ENCODE results near the gene NXPH2. TPM values are rescaled to one million over a fixed set of nuclear protein-coding genes. Genes with fewer than 3 reads are reported as not detected.

NXPH2 gene
- polyA plus RNA-seq, 1 of the 3 experiments (the other 2 are of a cell fraction): not detected

GRCh38 chr2:138633049-138633448, 147.1 kb downstream of the NXPH2 start (continued):
- TF ChIP-seq NFIC (IDR thresholded peaks at IDR 0.05; ENCODE audit: borderline replicate concordance): no peak
- no peak for TF ChIP-seq FOSL2 (IDR thresholded peaks at IDR 0.05; ENCODE audit: borderline replicate concordance, low read depth)

- H3K79me2 ChIP-seq (ENCODE audit: insufficient read depth): no peaks in the 10 kb centered on the region
- 13% methylated on average over 2 of the region's 2 CpGs for WGBS (ENCODE audit: low lambda C conversion rate)
- H3K4me3 ChIP-seq (ENCODE audit: low read depth in 2 of 2, low read length in 1 of 2): no peak overlapping the region
- H3K9ac ChIP-seq: no peak overlapping the region
- H3K9me2 ChIP-seq: no peaks in the 10 kb centered on the region
- no peak overlapping the region; the same call in 1 of the 2 replicates for H2AFZ ChIP-seq (ENCODE audit: low read depth)
- no peak overlapping the region for H3K4me2 ChIP-seq
- no peaks in the 10 kb centered on the region for H3K36me3 ChIP-seq (replicated peaks in 1 of 2; ENCODE audit: control insufficient read depth in 1 of 2, insufficient read depth in 2 of 2, low read length in 1 of 2)
- no peaks in the 10 kb centered on the region for H3F3A ChIP-seq (replicated peaks; ENCODE audit: insufficient read depth)
- no peak overlapping the region for H3K27ac ChIP-seq (ENCODE audit: low read depth in 2 of 2, low read length in 1 of 2)
- no peaks in the 10 kb centered on the region for H4K20me1 ChIP-seq (ENCODE audit: insufficient read depth)
- POLR2A ChIA-PET: no interaction called here
- TF ChIP-seq CHD2 (IDR thresholded peaks at IDR 0.05; ENCODE audit: low read length, partially characterized antibody) (no peak), MXI1 (IDR thresholded peaks at IDR 0.05; ENCODE audit: low read depth, low read length) (no peak), RAD21 (IDR thresholded peaks at IDR 0.05; ENCODE audit: low read length) (no peak), ZBTB33 (IDR thresholded peaks at IDR 0.05; ENCODE audit: borderline replicate concordance, low read depth) (no peak), REST (IDR thresholded peaks at IDR 0.05; ENCODE audit: low read depth, low read length) (no peak), JUND (IDR thresholded peaks at IDR 0.05) (no peak), TEAD4 (IDR thresholded peaks at IDR 0.05; ENCODE audit: borderline replicate concordance, insufficient read depth) (no peak), FOXM1 (IDR thresholded peaks at IDR 0.05; ENCODE audit: low read depth) (no peak), YY1 (IDR thresholded peaks at IDR 0.05; ENCODE audit: low read depth) (no peak)
- TF ChIP-seq, protein P1, sequence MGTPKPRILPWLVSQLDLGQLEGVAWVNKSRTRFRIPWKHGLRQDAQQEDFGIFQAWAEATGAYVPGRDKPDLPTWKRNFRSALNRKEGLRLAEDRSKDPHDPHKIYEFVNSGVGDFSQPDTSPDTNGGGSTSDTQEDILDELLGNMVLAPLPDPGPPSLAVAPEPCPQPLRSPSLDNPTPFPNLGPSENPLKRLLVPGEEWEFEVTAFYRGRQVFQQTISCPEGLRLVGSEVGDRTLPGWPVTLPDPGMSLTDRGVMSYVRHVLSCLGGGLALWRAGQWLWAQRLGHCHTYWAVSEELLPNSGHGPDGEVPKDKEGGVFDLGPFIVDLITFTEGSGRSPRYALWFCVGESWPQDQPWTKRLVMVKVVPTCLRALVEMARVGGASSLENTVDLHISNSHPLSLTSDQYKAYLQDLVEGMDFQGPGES (IDR thresholded peaks at IDR 0.05; ENCODE audit: low read depth, low read length): no peak
- DNase-seq: no peak
- no peaks in the 10 kb centered on the region for H3K27me3 ChIP-seq (ENCODE audit: insufficient read depth)
- no peaks in the 10 kb centered on the region for H3K4me1 ChIP-seq (ENCODE audit: control insufficient read depth in 1 of 2, insufficient read depth in 2 of 2, low read depth in 1 of 2, low read length in 1 of 2)
- CTCF ChIA-PET: no interaction called here
- H3K9me3 ChIP-seq: no peaks in the 10 kb centered on the region
Measured at GRCh38 chr2:138632066-138632620, 148.0 kb downstream of the NXPH2 start.
